Fibroblast of skin of abdomen (primary cell): ENCODE measurements around the gene SLC1A1.
"Not testable (repeated sequence)": the region's sequence is repeated elsewhere in the genome, so short reads cannot be mapped to it uniquely, and the experiment has no call there.

ENCODE experiments used
- DNase-seq: peaks from one replicate; pipeline ENCODE4 v3.0.0-alpha.2; 2013

The SLC1A1 gene

GRCh38 chr9:4581861-4582565, 91.7 kb downstream of the SLC1A1 start:
- no peak for DNase-seq

DNA sequence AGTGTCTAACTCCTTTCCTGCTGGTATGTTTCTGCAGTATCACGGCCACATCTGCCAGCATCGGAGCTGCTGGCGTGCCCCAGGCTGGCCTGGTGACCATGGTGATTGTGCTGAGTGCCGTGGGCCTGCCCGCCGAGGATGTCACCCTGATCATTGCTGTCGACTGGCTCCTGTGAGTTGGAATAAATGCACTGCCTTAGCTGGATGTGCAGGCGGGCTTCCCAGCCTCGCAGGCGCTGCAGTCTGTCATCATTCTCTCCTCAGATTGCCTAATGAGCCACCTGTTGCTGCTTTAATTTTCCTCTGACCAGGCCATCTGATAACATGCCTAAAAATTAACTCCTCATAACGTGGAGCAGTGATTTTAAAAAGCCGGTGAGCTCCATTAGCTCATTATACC, 92.7 kb downstream of the SLC1A1 start:
- no peak for DNase-seq

GRCh38 chr9:4584636-4585035, 94.4 kb downstream of the SLC1A1 start:
- DNase-seq, result no peak

DNA sequence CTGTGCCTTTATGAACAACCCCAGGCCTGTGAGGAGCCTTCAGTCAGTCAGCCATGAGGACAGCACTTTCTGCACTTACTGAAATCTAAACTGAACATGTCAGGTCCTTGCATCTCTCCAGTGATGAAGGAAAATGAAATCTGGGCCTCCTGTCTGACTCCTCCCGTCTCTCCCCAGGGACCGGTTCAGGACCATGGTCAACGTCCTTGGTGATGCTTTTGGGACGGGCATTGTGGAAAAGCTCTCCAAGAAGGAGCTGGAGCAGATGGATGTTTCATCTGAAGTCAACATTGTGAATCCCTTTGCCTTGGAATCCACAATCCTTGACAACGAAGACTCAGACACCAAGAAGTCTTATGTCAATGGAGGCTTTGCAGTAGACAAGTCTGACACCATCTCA, 94.9 kb downstream of the SLC1A1 start:
- peak; percentile 4 for DNase-seq

- no peak for DNase-seq
Measured at GRCh38 chr9:4588721-4589120, 98.5 kb downstream of the SLC1A1 start.

DNA sequence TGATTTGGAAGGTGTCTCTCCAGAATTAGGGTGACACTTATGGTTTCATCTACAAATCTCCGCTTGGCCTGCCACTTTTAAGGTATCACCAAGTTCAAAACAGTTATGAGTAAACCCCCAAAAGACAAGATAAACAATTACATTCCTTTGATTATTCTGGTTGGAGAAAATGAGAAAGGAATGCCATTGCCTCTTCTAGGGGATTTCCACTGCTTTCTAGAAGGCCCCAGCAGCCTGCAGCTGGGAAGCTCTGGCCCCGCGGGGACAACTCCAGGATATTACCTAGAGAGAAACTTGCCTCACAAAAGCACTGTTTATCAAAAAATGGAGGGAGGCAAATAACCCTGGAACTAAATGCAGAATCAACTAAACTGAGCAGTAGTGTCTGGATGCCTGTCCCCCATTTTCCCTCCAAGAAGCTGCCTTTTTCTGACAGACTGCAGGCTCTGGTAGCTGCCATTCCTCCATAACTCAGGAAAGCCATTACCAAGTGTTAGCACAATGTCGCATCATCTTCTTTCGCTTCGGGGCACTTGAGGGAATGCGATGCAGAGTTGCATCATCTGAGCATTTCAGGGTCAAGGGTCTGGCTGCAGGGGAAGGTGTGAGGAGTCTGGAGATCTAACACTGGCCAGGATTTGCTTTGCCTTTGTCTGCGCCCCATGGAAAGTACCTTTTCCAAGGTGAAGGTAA, 100.3 kb downstream of the SLC1A1 start:
- peak; percentile 9 for DNase-seq

DNA sequence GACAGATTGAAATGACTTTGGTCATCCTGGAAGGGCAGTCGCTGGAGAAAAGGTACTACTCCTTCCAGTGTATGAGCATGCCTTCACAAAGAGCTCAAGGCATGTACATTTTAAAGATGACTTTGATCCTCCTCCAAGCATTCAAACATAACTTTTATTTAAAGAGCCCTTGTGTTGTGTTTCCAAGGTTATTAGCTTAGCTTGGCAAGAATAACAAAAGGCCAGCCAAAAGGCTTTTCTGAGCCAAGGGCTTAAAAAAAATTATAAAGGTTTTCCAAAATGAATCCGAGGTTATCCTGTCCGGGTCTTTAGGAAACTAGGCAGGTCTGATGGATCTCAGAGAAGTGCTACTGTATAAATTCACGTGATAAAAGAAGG, 100.8 kb downstream of the SLC1A1 start:
- DNase-seq, result no peak

DNA sequence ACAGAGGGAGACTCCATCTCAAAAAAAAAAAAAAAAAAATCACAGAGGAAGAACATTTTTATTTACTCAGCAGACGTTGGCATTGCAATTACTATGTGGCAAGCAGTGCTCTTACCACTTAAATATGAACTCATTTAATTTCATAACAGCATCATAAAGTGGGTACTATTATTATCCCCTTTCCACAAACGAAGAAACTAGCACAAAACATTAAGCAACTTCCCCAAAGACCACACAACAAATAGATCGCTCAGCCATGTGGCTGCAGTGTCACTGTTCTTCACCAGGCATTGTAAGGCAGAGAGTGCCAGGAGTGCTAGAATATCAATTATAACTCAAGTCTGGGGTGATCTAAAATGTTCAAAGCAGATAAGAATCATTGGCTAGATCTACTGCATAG, 102.0 kb downstream of the SLC1A1 start:
- DNase-seq, result no peak

DNA sequence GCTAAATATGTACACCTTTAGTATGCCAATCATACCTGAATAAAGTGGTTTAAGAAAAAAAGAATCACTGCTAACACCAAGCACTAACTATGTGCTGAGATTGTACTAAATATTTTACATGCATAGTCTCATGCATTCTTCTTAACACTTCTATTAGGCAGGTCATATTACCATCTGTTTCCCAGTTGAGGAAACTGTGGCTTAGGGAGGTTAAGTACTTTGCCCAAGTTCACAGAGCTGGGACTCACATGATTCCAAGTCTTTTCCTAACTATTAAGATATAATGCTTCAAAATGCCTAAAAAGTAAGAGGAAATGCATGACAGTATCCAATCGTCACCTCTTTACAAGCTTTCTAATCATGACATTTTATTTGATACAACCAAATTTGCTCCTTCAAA, 102.6 kb downstream of the SLC1A1 start:
- DNase-seq, result no peak

GRCh38 chr9:4594545-4594944, 104.3 kb downstream of the SLC1A1 start:
- DNase-seq, result no peak

GRCh38 chr9:4594994-4595393, 104.7 kb downstream of the SLC1A1 start:
- DNase-seq, result no peak

DNA sequence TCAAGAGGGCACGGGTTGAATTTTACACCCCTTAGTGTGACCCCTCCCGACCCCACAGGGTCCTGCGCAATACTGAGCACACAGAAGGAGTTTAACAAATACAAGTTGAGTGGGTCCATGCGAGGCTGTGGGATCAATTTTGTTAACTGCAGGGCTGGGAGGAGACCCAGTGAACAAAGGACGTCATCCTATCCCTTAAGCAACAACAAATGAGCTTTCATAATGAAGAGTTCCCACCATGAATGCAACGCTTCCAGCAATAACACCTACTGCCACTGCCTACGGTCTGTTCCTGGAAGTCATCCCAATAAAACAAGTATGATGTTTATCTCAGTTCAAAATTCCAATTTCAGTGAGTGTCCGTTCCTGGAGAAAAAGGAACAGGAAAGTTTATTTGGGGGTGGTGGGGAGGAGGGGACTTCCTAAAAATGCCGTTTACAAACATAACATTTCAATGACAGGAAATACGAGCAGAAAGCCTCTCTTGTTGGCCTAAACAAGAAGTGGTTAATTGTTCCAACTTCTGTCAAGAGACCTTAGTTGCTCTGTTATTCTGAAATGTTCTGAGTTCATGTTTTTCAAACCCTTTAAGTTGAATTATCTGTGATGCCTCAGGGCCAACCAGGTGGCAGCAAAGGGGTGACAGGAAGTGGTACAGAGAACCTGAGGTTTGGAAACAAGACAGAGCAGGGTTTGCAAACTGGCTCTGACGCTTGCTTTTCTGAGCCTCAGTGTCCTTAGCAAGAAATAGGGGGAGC, 106.1 kb downstream of the SLC1A1 start:
- no peak for DNase-seq

- DNase-seq, result no peak
Measured at GRCh38 chr9:4600368-4600767, 110.1 kb downstream of the SLC1A1 start.

DNA sequence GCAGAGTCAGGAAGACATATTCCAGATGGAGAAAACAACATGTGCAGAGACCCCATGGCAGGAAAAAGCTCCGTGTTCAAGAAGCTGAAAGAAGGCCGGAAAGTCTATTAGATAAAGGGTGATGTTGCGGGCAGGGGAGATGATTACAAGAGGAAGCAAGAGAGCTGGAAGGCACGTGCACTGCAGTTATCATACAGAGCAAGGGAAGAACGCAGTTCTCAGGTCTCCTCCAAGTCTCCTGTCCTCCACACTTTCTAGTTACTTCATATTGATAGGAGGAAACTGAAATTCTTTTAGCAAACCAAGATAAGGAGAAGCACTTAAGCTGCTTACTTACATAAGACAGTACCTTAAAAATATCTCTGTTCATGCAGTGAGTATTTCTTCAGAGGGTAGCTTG, 113.6 kb downstream of the SLC1A1 start:
- no peak for DNase-seq

- peak; percentile 48 for DNase-seq
Measured at GRCh38 chr9:4604678-4605095, 114.4 kb downstream of the SLC1A1 start.

DNA sequence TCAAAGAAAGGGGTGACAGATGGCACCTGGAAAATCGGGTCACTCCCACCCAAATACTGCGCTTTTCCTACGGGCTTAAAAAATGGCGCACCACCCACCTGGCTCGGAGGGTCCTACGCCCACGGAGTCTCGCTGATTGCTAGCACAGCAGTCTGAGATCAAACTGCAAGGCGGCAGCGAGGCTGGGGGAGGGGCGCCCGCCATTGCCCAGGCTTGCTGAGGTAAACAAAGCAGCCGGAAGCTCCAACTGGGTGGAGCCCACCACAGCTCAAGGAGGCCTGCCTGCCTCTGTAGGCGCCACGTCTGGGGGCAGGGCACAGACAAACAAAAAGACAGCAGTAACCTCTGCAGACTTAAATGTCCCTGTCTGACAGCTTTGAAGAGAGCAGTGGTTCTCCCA, 115.8 kb downstream of the SLC1A1 start:
- DNase-seq, result not testable (repeated sequence)

DNA sequence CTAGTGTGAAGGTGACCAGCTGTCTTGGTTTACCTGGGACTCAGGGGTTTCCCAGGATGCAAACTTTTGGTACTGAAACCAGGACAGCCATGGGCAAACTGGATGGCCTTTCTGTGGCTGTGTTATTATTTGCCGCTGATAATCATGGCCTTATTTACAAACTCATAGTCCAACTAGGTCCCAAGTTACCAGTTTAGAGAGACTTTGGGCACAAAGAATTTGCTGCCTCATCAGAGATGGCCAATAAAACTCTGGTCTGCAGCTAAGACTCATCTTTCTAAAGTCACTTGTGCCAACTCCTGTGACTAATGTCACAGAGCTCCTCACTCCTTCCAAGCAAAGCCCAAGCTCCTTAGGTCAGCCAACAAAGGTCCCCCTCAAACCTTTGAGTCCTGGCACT, 124.4 kb downstream of the SLC1A1 start:
- no peak for DNase-seq

GRCh38 chr9:4615251-4615650, 125.0 kb downstream of the SLC1A1 start:
- peak; percentile 40 for DNase-seq

DNA sequence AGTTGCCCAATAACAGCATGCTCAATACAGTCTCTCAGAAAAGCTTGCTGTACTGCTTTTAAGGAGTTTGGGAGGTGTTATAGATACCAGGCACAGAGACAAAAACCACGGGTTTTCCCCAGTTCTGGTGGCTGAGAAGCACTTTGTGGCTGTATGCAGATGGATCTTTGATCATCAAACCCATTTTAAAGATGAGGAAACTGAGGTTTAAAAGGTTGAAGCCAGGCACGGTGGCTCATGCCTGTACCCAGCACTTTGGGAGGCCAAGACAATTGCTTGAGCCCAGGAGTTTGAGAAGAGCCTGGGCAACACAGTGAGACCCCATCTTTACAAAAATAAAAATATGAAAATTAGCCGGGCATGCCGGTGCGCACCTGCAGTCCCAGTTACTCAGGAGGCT, 125.5 kb downstream of the SLC1A1 start:
- DNase-seq, result no peak

GRCh38 chr9:4617752-4618151, 127.5 kb downstream of the SLC1A1 start:
- no peak for DNase-seq

DNA sequence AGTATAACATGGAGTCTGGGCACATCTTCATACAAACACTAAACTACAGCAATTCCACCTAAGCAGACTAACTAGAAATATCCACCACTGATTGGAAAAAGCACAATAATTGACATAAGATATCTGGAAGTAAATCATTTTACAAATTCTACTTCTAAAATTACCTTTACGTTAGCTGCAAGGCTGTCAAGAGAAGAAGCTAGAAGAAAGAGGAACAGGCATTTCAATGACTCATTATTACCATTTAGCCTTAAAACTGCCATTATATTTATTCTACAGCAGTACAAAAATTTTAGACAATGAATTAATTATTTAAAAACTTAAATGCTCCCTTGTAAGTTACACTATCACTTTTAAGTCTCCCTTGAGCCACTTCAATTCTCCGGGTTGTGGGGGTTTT, 128.4 kb downstream of the SLC1A1 start:
- DNase-seq, result no peak

GRCh38 chr9:4620057-4620765, 129.9 kb downstream of the SLC1A1 start:
- DNase-seq, result no peak
